GM18861 (cell line): ENCODE results near the gene GPHN.

Source experiments
- ATAC-seq: cut with Tn5 transposase; IDR thresholded peaks from one replicate; pipeline ENCODE4 v1.9.1; 2021; ENCODE audit not compliant: unreplicated experiment

The GPHN gene

DNA sequence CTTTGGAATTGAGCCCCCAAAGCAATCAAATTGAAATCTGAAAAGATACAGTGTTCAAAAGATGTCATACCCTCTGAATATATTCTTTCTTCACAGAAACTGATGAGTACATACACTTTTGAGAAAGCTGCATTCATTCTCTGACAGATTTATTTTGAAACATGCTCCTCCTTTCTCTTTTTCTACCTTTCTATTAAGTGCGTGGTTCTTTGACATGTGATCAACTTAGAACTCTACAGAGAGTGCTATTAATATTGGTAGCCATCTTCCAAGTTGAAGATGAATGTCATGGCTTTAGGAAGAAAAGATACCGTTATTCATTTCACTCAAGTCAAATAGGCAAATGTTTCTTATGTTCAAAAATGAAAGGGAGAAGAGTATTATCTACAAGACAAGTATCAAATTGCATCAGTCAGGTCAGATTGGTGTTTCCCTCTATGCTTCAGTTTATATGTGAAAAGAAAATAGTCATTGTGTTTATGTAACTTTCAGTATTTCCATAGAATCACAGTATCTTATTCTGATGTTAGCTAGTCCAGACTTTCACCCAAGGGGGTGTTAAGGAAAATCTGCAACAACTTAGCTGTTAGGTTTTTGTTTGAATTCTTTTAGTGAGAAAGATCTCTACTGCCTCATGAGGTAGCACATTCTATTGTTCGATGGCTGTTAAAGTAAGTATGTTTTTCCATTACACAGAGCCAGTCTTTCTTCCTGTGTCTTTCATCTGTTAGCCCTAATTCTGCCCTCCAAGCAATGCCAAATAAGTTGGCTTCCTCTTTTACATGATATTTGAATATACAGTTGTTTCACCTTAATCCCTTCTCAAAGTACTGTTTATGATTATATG is 625.9 kb downstream of the GPHN start:
- no peak for ATAC-seq

DNA sequence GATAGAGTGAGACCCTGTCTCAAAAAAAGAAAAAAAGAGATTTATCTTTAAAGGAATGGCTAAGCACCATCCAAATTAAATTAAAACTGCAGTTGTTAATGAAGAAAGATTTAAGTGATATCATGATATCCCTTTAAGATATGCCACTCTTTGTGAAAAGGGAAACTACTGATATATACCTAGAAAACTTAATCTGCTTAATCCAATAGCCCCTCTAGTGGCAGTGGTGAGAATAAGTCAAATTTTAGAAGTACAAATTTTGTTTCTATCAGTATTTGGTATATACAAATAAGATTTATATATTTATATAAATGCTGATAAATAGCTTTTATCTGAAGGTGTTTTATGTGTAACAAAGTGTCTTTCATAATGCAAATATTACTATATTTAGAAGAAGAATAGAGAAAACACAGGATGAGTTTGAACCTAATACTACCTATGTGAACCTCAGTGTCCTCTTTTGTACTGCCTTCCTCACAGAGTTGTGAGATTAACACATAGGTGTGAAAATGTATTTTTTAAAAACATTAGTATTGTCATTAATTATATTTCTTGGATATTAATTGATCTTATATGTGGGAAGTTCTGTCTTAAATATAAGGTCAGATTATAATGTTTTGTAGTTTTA is 629.9 kb downstream of the GPHN start:
- ATAC-seq = no peak

- ATAC-seq = no peak
Observed at GRCh38 chr14:67140556-67140955, 632.6 kb downstream of the GPHN start.

GRCh38 chr14:67141146-67141900 is 633.4 kb downstream of the GPHN start:
- no peak for ATAC-seq

GRCh38 chr14:67151082-67151666 is 643.2 kb downstream of the GPHN start:
- ATAC-seq = no peak

DNA sequence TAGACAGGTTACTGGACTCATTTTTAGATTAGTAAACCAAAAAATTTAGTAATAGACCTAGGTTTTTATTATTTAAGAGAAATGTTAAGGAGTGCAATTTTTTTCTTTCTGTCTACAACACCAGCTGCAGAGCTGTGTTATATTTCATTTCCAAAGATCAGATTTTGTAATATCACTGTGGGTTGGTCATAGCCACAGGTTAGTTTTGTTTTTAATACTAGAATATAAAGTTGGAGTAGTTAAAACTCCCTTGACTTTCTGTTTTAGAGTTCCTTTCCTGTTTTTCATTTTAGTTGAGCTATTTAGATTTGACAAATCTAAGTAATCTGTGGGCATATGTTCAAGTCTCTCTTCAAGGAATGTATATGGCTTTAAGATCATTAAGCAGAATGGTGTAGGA is 650.6 kb downstream of the GPHN start:
- ATAC-seq = no peak

DNA sequence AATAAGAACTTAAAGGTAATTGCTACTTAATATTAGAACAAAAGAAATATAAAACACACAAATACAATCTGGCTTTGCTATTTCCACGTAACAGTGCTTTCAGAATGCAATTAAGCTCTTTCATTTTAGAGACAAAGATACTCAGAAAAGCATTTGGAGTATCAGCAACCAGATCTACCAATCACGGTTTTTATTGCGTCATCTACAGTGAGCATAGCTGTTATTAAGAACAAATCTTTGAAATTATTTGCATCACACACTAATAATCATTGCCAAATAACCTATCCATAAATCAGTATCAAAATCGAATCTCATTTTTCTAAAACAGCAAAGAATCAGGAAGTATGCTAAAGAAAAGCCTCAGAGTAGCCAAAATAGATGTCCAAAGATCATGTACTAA is 654.4 kb downstream of the GPHN start:
- ATAC-seq = no peak

- no peak for ATAC-seq
Observed at GRCh38 chr14:67166450-67166853, 658.5 kb downstream of the GPHN start.

DNA sequence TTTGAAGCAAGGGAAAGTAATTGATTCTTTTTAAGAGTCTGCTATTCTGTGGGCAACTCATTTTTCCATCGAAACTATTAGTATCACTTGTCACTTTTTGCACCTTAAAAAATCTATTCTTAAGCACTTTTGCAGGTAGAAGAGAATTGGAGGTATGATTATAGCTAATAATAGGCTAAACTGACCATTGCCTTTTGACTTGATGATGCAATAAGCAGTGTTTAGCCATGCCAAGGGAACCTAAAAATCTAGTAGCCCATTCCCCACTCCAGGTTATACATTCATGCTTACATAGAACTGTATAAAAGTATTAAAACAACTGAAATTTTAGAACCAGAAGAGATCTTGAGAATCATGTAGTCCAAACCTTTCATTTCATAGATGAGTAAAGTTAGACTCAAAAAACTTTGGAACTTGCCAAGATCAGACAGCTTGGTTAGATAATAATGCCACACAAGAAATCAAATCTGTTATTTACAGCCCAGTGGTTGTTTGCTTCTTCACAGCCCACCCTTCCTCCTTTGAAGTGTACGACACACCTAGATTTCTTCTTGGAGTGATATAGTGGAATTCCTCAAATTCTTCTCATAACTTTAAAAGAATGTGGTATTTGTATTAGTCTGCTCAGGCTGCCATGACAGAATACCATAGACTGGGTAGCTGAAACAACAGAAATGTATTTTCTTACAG is 659.6 kb downstream of the GPHN start:
- ATAC-seq = no peak

GRCh38 chr14:67168110-67168441 is 660.1 kb downstream of the GPHN start:
- no peak for ATAC-seq

DNA sequence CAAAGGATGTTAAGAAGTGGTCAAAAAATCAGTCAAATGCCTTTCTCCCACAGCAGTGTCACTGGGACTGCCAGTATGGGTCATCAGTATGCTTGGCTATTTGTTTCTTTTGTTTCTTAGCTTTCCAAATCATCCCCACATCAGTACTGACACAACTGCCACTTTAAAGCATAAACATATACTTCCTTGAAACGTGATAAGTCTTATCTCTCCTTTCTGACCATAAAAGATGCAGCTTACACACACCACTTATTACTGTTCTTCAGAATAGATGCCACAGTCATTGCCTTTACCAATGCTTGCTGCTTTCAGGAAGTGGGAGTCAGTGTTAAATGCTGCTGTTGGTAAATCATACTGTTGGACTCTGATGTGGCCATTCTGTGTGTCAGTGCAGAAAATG is 662.7 kb downstream of the GPHN start:
- no peak for ATAC-seq

- ATAC-seq = no peak
Observed at GRCh38 chr14:67172056-67172455, 664.1 kb downstream of the GPHN start.

DNA sequence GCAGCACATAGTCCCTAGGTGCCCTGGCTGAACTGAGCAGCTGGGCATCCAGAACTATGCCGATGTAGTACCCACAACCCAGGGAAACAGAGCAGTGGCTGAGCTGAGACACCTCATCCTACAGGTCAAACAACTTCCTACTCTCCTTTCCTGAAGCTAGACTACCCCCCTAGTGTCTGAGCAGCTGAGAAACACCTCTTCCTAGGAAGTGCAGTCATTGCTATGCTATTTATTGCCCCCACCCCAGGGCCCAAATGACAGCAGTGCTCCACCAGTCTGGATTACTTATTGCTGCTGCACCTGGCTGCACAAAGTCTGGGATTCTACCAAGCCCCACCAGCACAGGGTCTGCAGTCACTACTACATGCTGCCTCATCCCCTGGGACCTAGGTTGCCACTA is 664.6 kb downstream of the GPHN start:
- no peak for ATAC-seq

DNA sequence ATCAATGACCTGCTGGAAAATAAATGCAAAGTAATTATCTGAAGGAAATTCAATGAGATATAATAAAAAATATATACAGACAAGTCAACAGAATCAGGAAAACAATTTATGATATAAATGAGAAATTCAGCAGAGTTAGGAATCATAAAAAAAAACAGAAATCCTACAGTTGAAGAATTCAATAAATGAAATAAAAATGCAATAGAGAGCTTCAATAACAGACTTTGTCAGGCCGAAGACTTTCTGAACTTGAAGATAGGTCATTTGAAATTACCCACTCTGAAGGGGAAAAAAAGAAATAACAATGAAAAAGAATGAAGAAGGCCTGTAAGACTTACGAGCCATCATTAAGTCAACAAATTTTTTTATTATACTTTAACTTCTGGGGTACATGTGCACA is 665.8 kb downstream of the GPHN start:
- ATAC-seq = no peak

- no peak for ATAC-seq
Observed at GRCh38 chr14:67186172-67186768, 678.3 kb downstream of the GPHN start.

- ATAC-seq = no peak
Observed at GRCh38 chr14:67186789-67187584, 679.0 kb downstream of the GPHN start.

GRCh38 chr14:67187826-67188225 is 679.9 kb downstream of the GPHN start:
- no peak for ATAC-seq

DNA sequence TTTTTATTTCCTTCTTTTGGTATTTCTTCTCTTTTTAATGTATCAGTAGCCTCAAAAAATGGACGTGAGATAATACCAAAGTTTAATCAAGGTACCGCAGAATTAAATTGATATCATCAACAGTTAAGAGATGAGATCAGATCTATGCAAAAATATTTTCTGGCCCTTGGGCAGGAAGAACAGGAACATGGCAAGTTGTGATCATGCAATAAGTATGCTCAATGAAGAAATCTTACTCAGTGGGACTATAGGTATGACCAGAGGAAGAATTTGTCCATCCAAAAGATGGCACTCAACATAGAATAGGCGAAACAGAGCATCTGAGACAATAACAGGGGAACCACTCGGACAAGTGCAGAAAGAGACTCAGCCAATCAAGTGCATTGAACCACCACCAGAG is 680.4 kb downstream of the GPHN start:
- ATAC-seq = no peak

DNA sequence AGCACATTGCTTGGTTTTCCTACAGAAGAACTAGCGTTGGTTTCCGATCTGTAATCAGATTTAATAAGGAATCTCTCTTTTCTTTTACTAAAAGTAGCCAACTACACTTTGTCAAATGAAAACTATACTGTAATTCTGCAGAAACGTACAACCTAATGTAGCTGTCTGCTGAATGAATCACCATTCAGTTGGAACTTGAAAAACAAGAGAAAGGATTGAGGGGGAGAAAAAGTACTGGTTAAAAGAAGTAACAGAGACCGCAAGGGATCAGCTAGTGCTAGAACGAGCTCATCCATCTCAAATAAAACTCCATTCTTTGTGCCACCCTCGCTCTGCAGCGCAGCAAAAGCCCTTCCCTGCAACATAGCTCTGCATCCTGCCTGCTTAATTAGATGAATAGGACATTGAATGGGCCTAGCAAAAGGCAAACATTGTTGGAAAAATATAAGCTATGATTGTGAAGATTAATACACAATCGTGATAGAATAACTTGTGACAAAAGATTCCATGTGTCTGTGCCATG is 683.9 kb downstream of the GPHN start:
- no peak for ATAC-seq

DNA sequence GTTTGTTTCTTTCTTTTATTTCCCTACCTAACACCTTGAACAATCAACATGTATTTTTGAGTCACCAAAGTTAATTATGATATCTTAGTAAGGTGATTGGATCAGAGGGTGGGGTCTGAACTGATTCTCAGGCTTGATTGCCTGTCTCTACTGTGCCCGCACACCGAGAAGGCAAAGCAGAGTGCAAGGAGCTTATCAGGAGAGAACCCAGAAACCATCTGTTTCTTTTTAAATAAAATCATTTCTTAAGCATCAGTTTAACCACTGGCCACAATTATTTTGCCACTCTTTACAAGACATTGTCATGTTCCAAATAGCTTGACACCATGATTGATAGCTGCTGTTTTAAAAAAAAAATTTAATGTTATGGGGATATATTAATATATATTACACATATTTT is 684.4 kb downstream of the GPHN start:
- ATAC-seq = no peak
